Calu3 (cell line): ENCODE results near the gene PSME3. TPM values are rescaled to one million over a fixed set of nuclear protein-coding genes. Genes with fewer than 3 reads are reported as not detected.

Experiments used
- BruUV-seq: library from RNA; stranded (reverse); fragments of 400-500 nt; replicated peaks from 2 replicates; lab custom pipeline; 2021; lab: Mats Ljungman, UMichigan
- CTCF ChIA-PET: fragments of 300-600 bp; sonication (Branson Sonifier 250); formaldehyde crosslinking; loops from one replicate; lab custom pipeline; 2022; ENCODE audit warnings: antibody characterized with exemption; lab: Charles Lee
- DNase-seq: peaks from one replicate; pipeline ENCODE4 v3.0.0; 2022
- H3K27ac Mint-ChIP-seq: one replicate; pipeline ENCODE4 v1.8.0; 2022; ENCODE audit warnings: mixed read lengths; ENCODE audit not compliant: unreplicated experiment
- H3K27me3 Mint-ChIP-seq: one replicate; pipeline ENCODE4 v1.8.0; 2022; ENCODE audit warnings: mixed read lengths; ENCODE audit not compliant: unreplicated experiment
- H3K36me3 Mint-ChIP-seq: one replicate; pipeline ENCODE4 v1.8.0; 2022; ENCODE audit warnings: mild to moderate bottlenecking, moderate library complexity, mixed read lengths; ENCODE audit not compliant: insufficient read depth, unreplicated experiment
- H3K4me1 Mint-ChIP-seq: one replicate; pipeline ENCODE4 v1.8.0; 2022; ENCODE audit warnings: mild to moderate bottlenecking, low read depth, mixed read lengths; ENCODE audit not compliant: unreplicated experiment
- H3K4me3 Mint-ChIP-seq: one replicate; pipeline ENCODE4 v1.8.0; 2022; ENCODE audit warnings: mild to moderate bottlenecking, low read depth, moderate library complexity, mixed read lengths; ENCODE audit not compliant: unreplicated experiment
- H3K9me3 Mint-ChIP-seq: one replicate; pipeline ENCODE4 v1.8.0; 2022; ENCODE audit warnings: low read depth, mixed read lengths; ENCODE audit not compliant: unreplicated experiment
- CTCF ChIP-seq: fragments of 200-600 bp; IDR thresholded peaks from one replicate; pipeline ENCODE4 v1.8.0; 2022; ENCODE audit warnings: antibody characterized with exemption; ENCODE audit not compliant: unreplicated experiment
- intact Hi-C: fragments of 100-400 bp; cut with micrococcal nuclease; formaldehyde crosslinking; loops from one replicate; pipeline ENCODE4 v1.10.0; 2022; ENCODE audit not compliant: unreplicated experiment
- total RNA-seq: library from RNA; stranded (reverse); gene quantifications from 2 replicates; pipeline ENCODE4 v1.2.3, GENCODE V29; 2022

PSME3 gene
- total RNA-seq, 1 experiment from 2014 or later: 238 TPM

- intact Hi-C loops: no loop called here
- H3K27ac Mint-ChIP-seq: peak within 1 kb of the TSS; percentile 73
- TF ChIP-seq CTCF: no peak
- no peaks in the 10 kb centered on the region for H3K9me3 Mint-ChIP-seq
- BruUV-seq: no TSS peak
- CTCF ChIA-PET: interaction anchor here (0.6 to 1.5 kb wide), 7 partner anchors 21 to 220 kb away, joined by 3 to 6 read pairs (median 3); partner anchors contain the start of genes BECN1 and VPS25
- H3K4me1 Mint-ChIP-seq: peaks cover 21% of the 10 kb centered on the region
- peaks cover 17% of the 10 kb centered on the region for H3K27me3 Mint-ChIP-seq
- peak within 1 kb of the TSS; percentile 86 for H3K4me3 Mint-ChIP-seq
- DNase-seq: peak; percentile 95
- peaks cover 36% of the 10 kb centered on the region for H3K36me3 Mint-ChIP-seq
These were observed 34.5 kb upstream of the PSME3 start, which contains the start of the genes CNTD1 and COA3 for GRCh38 chr17:42798383-42799380. CNTD1 (plus strand) TSS chr17:42798861; CDS start chr17:42799068, 207 bp downstream. COA3 (minus strand) TSS chr17:42798704; CDS start chr17:42798681, 23 bp downstream.

GRCh38 chr17:42803074-42803883, 29.9 kb upstream of the PSME3 start:
- peaks cover 7% of the 10 kb centered on the region for H3K36me3 Mint-ChIP-seq
- DNase-seq: no peak
- H3K4me3 Mint-ChIP-seq: no peak overlapping the region
- H3K27ac Mint-ChIP-seq: no peak overlapping the region
- intact Hi-C loops: no loop called here
- no peak for TF ChIP-seq CTCF
- peaks cover 8% of the 10 kb centered on the region for H3K4me1 Mint-ChIP-seq
- CTCF ChIA-PET: interaction anchor here (0.5 kb wide), 1 partner anchor 132 kb away, joined by 12 read pairs; no protein-coding TSS in a partner anchor
- H3K9me3 Mint-ChIP-seq: no peaks in the 10 kb centered on the region
- no TSS peak for BruUV-seq
- H3K27me3 Mint-ChIP-seq: peaks cover 17% of the 10 kb centered on the region

- no TSS peak for BruUV-seq
- H3K36me3 Mint-ChIP-seq: no peaks in the 10 kb centered on the region
- intact Hi-C loops: no loop called here
- CTCF ChIA-PET: interaction anchor here (0.7 kb wide), 1 partner anchor 24 kb away, joined by 8 read pairs; no protein-coding TSS in a partner anchor
- H3K9me3 Mint-ChIP-seq: no peaks in the 10 kb centered on the region
- H3K27me3 Mint-ChIP-seq: peaks cover 13% of the 10 kb centered on the region
- no peak overlapping the region for H3K4me3 Mint-ChIP-seq
- no peak overlapping the region for H3K27ac Mint-ChIP-seq
- no peak for DNase-seq
- H3K4me1 Mint-ChIP-seq: no peaks in the 10 kb centered on the region
- no peak for TF ChIP-seq CTCF
These were observed 28.3 kb upstream of the PSME3 start for GRCh38 chr17:42804918-42805367.

GRCh38 chr17:42806249-42806648, 26.9 kb upstream of the PSME3 start:
- CTCF ChIA-PET: interaction anchor here (0.9 kb wide), 1 partner anchor 33 kb away, joined by 3 read pairs; the partner anchor contains the start of gene VPS25
- no peak for TF ChIP-seq CTCF
- H3K9me3 Mint-ChIP-seq: no peaks in the 10 kb centered on the region
- intact Hi-C loops: no loop called here
- H3K36me3 Mint-ChIP-seq: peaks cover 6% of the 10 kb centered on the region
- no peak overlapping the region for H3K27ac Mint-ChIP-seq
- no peak overlapping the region for H3K4me3 Mint-ChIP-seq
- BruUV-seq: no TSS peak
- no peaks in the 10 kb centered on the region for H3K4me1 Mint-ChIP-seq
- no peaks in the 10 kb centered on the region for H3K27me3 Mint-ChIP-seq
- DNase-seq: no peak
